OCI-LY1 (cell line): ENCODE measurements around the gene KIF19.

Experiments used
- H2AFZ ChIP-seq: fragments of 200-600 bp; sonication (generic), shearing (Covaris generic); 2 replicates; pipeline ENCODE4 v1.6.0; 2014; ENCODE audit warnings: antibody characterized with exemption, mild to moderate bottlenecking, low read length
- H3F3A ChIP-seq: fragments of 200-600 bp; sonication (generic), shearing (Covaris generic); 2 replicates; pipeline ENCODE4 v1.6.0; 2014; ENCODE audit warnings: mild to moderate bottlenecking, antibody characterized with exemption, low read length, moderate library complexity; ENCODE audit not compliant: insufficient read depth
- H3K27ac ChIP-seq: fragments of 200-600 bp; sonication (generic); 2 replicates; pipeline ENCODE4 v1.5.1; 2014; ENCODE audit warnings: low read length, mixed run types, mild to moderate bottlenecking, low read depth; ENCODE audit not compliant: poor library complexity, severe bottlenecking
- H3K27me3 ChIP-seq: fragments of 200-600 bp; sonication (generic); 2 replicates; pipeline ENCODE4 v1.6.0; 2014; ENCODE audit warnings: antibody characterized with exemption, mild to moderate bottlenecking, low read length, moderate library complexity; ENCODE audit not compliant: insufficient read depth
- H3K36me3 ChIP-seq: fragments of 200-600 bp; sonication (generic); 2 replicates; pipeline ENCODE4 v1.6.1; 2014; ENCODE audit warnings: mild to moderate bottlenecking, antibody characterized with exemption, low read length, moderate library complexity, mixed read lengths; ENCODE audit not compliant: insufficient read depth
- H3K4me1 ChIP-seq: fragments of 200-600 bp; sonication (generic); 2 replicates; pipeline ENCODE4 v1.5.1; 2014; ENCODE audit warnings: mild to moderate bottlenecking, low read length, moderate library complexity; ENCODE audit not compliant: insufficient read depth, severe bottlenecking
- H3K4me2 ChIP-seq: fragments of 200-600 bp; sonication (generic), shearing (Covaris generic); 2 replicates; pipeline ENCODE4 v1.6.1; 2014; ENCODE audit warnings: low read length
- H3K4me3 ChIP-seq: fragments of 200-600 bp; sonication (generic); 2 replicates; pipeline ENCODE4 v1.5.1; 2014; ENCODE audit warnings: low read length, low read depth, mild to moderate bottlenecking, mixed read lengths; ENCODE audit not compliant: poor library complexity, severe bottlenecking
- H3K79me2 ChIP-seq: fragments of 200-600 bp; shearing (Covaris generic); 2 replicates; pipeline ENCODE4 v1.6.1; 2016; ENCODE audit warnings: mixed run types, low read length, mixed read lengths; ENCODE audit not compliant: insufficient read depth
- H3K9ac ChIP-seq: fragments of 200-600 bp; sonication (generic), shearing (Covaris generic); 2 replicates; pipeline ENCODE4 v1.6.1; 2014; ENCODE audit warnings: mild to moderate bottlenecking, low read length, mixed read lengths
- H3K9me2 ChIP-seq: fragments of 200-600 bp; sonication (generic), shearing (Covaris generic); 2 replicates; pipeline ENCODE4 v1.6.1; 2014; ENCODE audit warnings: low read depth, mild to moderate bottlenecking, low read length, mixed read lengths
- H3K9me3 ChIP-seq: fragments of 200-600 bp; shearing (Covaris generic); 2 replicates; pipeline ENCODE4 v1.6.1; 2014; ENCODE audit warnings: low read length, mixed read lengths
- H4K20me1 ChIP-seq: fragments of 200-600 bp; sonication (generic), shearing (Covaris generic); 2 replicates; pipeline ENCODE4 v1.6.0; 2016; ENCODE audit warnings: mild to moderate bottlenecking, low read length; ENCODE audit not compliant: insufficient read depth
- EZH2 ChIP-seq: fragments of 200-600 bp; sonication (generic), shearing (Covaris generic); IDR thresholded peaks from 2 replicates; pipeline ENCODE4 v1.8.0; 2017; ENCODE audit warnings: borderline replicate concordance, mixed run types, mild to moderate bottlenecking, antibody characterized with exemption, low read length, moderate library complexity, mixed read lengths
- TF ChIP-seq, protein P1 (sequence below): fragments of 200-600 bp; sonication (generic), shearing (Covaris generic); IDR thresholded peaks from 2 replicates; pipeline ENCODE4 v1.5.1; 2017; ENCODE audit warnings: mild to moderate bottlenecking, antibody characterized with exemption, low read length, moderate library complexity, mixed read lengths

The KIF19 gene

GRCh38 chr17:74304184-74304583 lies 21.8 kb upstream of the KIF19 start:
- H3K4me3 ChIP-seq, result no peak overlapping the region
- H3K36me3 ChIP-seq, result no peaks in the 10 kb centered on the region
- no peaks in the 10 kb centered on the region for H3K27me3 ChIP-seq
- no peaks in the 10 kb centered on the region for H4K20me1 ChIP-seq
- no peak overlapping the region for H2AFZ ChIP-seq
- no peaks in the 10 kb centered on the region for H3K4me1 ChIP-seq
- H3K4me2 ChIP-seq, result no peak overlapping the region
- H3K9ac ChIP-seq, result no peak overlapping the region
- TF ChIP-seq, protein P1, sequence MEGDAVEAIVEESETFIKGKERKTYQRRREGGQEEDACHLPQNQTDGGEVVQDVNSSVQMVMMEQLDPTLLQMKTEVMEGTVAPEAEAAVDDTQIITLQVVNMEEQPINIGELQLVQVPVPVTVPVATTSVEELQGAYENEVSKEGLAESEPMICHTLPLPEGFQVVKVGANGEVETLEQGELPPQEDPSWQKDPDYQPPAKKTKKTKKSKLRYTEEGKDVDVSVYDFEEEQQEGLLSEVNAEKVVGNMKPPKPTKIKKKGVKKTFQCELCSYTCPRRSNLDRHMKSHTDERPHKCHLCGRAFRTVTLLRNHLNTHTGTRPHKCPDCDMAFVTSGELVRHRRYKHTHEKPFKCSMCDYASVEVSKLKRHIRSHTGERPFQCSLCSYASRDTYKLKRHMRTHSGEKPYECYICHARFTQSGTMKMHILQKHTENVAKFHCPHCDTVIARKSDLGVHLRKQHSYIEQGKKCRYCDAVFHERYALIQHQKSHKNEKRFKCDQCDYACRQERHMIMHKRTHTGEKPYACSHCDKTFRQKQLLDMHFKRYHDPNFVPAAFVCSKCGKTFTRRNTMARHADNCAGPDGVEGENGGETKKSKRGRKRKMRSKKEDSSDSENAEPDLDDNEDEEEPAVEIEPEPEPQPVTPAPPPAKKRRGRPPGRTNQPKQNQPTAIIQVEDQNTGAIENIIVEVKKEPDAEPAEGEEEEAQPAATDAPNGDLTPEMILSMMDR, result no peak
- TF ChIP-seq EZH2, result no peak
- no peaks in the 10 kb centered on the region for H3F3A ChIP-seq
- H3K79me2 ChIP-seq, result no peaks in the 10 kb centered on the region
- H3K9me3 ChIP-seq, result no peaks in the 10 kb centered on the region
- no peak overlapping the region for H3K27ac ChIP-seq
- H3K9me2 ChIP-seq, result no peaks in the 10 kb centered on the region

DNA sequence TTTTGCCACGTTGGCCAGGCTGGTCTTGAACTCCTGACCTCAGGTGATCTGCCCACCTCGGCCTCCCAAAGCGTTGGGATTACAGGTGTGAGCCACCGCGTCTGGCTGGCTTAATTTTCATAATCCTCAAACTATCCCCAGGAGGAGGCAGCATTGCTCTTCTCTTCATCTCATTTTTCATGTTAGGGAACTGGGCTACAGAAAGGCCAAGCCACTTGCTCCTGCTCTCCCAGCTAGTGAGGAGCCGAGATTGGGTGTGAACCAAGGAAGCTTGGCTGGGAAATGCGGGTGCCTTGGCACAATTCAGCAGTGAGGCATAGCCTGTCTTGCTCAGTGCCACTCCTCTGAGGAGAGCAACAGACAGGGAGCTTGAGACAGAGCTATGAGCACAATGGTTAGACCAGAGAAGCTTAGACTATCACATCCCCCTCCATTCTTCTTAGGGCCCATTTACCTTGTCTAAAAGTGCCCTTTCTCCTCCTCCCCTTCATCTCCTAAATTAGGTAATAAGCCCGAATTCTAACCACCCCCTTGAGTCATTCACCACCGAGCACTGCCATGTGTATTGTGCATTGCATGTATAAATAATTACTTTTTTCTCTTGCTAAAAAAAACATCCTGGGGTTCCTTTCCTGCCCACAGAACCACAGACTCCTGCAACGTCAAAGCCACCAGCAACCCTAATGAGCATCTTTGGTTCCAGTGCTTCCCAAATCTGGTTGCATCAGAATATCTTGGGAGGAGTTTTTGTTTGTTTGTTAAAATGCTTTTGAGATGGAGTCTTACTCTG lies 20.0 kb upstream of the KIF19 start:
- Histone ChIP-seq H3K4me3 (no peak overlapping the region), H3K79me2 (no peaks in the 10 kb centered on the region), H3K27ac (no peak overlapping the region), H3K9me3 (no peaks in the 10 kb centered on the region), H3K9me2 (no peaks in the 10 kb centered on the region), H3K4me1 (no peaks in the 10 kb centered on the region), H2AFZ (no peak overlapping the region), H3F3A (no peaks in the 10 kb centered on the region), H3K9ac (no peak overlapping the region), H4K20me1 (no peaks in the 10 kb centered on the region), H3K36me3 (no peaks in the 10 kb centered on the region), H3K4me2 (no peak overlapping the region), H3K27me3 (no peaks in the 10 kb centered on the region)
- no peak for TF ChIP-seq EZH2
- TF ChIP-seq, protein P1, result no peak

DNA sequence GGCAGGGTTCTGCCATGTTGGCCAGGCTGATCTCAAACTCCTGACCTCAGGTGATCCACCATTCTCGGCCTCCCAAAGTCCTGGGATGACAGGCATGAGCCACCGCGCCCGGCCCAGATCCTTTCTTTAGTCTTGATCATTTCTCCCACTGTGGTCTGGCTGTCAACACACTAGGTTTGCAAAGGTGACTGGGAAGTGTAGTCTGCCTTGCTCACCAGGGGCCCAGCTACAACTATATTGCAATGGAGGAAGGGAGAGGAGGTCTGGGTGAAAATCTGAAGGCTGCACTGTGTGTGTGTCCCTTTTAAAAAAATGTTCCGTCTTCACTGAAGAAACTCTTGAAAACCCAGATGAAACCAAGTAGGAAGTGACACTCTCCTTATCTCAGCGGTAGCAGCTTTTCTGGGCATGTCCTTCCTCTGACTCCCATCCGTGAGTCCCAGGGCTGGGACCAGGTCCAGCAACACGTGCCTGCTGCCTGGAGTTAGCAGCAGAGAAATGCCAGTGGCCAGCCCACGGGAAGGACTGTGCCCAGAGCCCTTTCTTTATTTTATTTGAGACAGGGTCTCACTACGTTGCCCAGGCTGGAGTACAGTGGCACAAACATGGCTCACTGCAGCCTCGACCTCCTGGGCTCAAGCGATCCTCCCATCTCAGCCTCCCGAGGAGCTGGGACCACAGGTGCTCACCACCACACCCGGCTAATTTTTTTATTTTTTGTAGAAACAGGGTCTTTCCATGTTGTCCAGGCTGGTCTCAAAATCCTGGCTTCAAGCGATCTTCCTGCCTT lies 17.8 kb upstream of the KIF19 start:
- no peak overlapping the region for H3K4me2 ChIP-seq
- H2AFZ ChIP-seq, result no peak overlapping the region
- no peaks in the 10 kb centered on the region for H3F3A ChIP-seq
- no peak overlapping the region for H3K9ac ChIP-seq
- 0 out of 2 replicates have a peak, but pooled peaks cover 4% of the 10 kb centered on the region for H3K27me3 ChIP-seq
- H3K27ac ChIP-seq, result no peak overlapping the region
- H3K4me1 ChIP-seq, result no peaks in the 10 kb centered on the region
- no peaks in the 10 kb centered on the region for H3K79me2 ChIP-seq
- no peaks in the 10 kb centered on the region for H3K36me3 ChIP-seq
- no peaks in the 10 kb centered on the region for H3K9me2 ChIP-seq
- TF ChIP-seq, protein P1, result no peak
- TF ChIP-seq EZH2, result no peak
- no peak overlapping the region for H3K4me3 ChIP-seq
- H4K20me1 ChIP-seq, result no peaks in the 10 kb centered on the region
- H3K9me3 ChIP-seq, result no peaks in the 10 kb centered on the region
